GM18526 (cell line): ENCODE results near the gene CSNK1E.

Experiments used
- POLR2A ChIP-seq: IDR thresholded peaks from 3 replicates; pipeline ENCODE4 v1.6.1; 2011; ENCODE audit not compliant: insufficient read length; ENCODE audit errors: extremely low read depth

The CSNK1E gene

DNA sequence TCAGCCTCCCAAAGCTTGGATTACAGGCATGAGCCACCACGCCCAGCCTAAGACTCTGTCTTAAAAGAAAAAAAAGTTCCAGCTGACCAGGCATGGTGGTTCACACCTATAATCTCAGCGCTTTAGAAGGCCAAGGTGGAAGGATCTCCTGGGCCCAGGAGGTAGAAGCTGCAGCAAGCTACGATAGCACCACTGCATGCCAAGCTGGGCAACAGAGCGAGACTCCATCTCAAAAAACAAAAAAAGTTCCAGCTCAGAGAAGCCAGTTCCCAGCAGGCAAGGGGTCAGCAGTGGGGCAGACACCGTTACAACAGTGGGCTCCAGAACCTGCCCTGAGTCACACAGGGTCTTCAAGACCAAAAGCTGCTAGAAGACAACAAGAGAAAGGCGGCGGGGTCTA is 47.8 kb downstream of the CSNK1E start:
- no peak for TF ChIP-seq POLR2A

DNA sequence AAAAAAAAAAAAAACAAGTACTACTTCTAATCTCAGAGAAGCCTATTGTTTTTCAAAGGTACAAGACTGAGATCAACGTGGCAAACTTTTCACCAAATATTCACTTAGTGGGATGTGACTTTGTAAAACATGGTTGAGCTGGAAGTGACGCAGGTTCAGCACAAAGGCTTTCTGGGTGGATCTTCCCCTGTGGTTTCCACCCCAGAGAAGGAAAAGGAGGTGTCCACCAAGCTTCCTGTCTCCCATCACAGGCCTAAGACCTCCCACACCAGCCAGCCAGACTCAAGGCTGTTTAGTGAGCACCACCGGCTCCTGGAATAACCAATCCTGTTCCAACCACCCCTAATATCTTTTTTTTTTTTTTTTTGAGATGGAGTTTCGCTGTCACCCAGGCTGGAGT is 50.1 kb downstream of the CSNK1E start:
- no peak for TF ChIP-seq POLR2A

DNA sequence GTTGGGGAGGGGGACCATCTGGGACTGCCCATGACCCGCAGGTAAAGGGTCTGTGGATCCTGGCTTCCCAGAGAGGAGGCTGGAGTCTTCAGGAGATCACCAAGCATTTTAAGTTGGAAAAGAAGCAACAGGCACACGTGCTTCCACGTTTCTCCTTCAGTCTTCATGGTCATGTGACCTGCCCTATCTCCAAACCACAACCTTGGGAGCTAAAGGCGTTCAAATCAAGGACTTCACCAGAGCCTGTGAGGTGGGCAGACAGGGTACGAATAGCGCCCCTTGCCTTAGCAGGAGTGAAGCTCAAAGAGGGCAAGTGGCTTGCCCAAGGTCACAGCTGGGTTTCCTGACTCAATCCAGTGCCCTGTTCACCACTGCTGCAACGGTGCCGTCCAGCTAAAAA is 51.1 kb downstream of the CSNK1E start:
- TF ChIP-seq POLR2A: no peak

DNA sequence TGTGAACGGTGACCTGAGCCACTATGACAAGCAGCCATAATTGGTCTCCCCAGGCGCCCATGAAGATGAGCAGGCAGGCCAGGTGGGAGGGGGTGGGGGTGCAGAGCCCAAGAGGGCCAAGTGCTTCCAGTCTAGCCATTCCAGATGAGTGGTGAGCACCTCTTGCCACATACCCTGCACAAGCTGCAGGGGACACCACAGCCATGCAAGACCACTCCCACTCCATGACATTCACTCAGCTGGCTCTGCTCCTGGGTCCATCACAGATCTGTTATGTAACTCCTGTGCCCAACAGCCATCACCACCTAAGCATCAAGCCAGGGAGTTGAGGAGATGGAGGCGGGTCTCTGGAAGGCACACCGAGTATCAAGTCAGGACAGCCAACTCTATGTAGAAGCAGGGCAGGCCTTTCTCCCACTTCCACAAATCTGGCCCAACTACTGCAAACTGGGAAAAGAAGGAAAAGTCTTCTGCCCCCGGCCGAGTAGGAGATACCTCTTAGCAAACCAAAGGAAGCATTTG is 52.9 kb downstream of the CSNK1E start:
- no peak for TF ChIP-seq POLR2A

DNA sequence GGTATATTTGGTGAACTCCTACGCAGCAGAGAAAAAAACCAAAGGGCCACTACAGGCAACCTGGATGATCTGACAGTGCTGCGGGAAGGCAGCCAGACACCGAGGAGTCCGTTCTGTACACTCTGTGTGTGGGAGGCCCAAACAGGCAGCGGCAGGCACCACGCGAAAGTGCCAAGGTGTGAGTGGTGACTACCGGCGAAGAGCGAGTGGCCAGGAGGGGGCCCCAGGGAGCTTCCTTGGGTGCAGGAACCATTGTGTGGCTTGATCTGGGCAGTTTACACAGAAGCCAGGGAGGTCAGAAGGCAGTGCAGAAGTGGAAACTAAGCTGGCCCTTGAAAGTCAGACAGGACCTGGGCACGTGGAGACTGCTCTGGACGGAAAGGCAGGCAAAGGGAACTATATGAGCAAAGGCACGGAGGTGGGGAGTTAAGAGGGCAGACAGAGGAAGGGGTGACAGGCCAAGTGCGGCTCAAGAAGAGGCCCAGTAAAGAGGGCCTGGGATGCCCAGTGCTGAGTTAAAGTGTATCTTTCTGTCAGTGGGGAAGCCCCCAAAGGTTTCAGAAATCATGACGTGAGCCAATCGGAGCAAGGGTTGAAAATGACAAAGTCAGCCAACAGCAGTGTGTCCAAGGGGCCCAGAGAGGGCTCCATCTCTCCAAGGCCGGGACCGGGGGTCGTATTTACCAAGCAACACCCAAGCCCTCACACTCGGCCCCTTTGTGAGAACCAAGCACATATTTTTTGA is 55.0 kb downstream of the CSNK1E start:
- no peak for TF ChIP-seq POLR2A

DNA sequence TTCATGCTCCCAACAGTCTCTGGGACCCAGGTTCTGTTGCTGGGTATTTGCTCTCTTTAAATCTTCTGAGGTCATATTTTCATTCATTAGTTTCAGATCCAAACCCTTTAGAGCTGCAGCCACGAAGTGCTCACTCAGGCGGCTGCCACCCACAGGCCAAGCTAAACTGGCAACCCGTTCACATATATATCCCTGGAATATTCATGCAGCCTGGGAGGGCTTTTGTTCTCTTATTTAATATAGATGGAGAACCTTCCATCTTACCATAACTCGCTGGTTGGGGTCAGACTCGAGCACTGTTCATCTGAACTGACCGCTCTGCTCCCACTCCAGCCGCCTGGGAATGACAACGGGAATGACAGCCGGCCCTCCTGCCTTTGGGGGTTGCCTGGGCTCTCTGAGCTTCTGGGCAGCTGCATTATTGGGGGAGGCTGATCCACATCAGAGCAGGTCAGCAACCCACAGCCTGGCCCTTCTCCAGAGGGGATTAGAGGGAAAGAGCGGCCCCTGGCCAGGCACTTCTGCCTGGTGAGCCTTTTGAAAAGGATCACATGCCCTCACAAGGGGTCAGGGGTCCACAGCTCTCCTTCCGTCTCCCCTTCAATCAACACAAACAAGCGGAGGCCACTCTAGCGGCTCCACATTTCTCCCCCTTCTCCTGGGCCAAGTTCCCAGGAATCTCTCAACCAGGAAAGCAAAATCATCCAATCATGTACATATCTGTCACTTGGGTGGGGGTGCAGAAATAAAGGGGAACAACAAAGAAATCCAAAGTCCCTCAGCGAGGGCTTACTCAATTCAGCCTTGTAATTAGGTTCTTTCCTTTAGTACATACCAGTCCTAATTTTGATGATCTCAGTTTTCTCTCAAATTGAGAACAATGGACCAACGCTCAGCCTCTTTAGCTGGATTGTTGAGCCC is 56.2 kb downstream of the CSNK1E start:
- no peak for TF ChIP-seq POLR2A

DNA sequence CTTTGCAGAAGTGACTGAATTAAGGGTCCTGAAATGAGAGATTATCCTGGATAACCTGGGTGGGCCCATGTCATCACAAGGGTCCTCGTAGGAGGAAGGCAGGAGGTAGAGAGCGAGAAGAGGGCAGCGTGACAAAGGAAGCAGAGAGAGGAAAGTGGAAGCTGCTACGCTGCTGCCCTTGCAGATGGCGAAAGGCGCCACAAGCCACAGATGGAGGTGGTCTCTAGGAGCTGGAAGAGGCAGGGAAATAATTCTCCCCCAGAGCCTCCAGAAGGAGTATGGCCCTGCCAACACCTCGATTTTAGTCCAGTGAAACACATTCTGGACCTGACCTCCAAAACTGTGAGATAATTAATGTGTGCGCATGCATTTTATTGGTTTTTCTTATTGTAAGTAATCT is 57.9 kb downstream of the CSNK1E start:
- TF ChIP-seq POLR2A: no peak

DNA sequence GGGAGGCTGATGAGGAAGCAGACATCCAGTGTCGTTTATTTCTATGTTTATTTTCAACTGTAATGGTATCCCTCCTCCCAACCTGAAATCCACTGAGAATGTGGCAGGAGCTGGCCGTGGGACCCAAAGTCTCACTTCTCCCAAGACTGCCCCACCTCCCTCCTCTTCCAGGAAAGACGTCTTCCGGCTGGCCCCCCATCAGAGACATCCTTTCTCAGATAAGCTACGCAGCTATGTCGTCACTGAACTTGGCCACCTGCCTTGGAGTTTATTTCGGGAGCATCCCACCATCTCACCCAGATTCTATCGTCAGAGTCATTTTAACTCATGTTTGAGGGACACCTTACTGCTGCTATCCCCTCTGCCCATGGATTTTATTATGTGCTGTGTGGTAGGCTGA is 58.3 kb downstream of the CSNK1E start:
- no peak for TF ChIP-seq POLR2A

DNA sequence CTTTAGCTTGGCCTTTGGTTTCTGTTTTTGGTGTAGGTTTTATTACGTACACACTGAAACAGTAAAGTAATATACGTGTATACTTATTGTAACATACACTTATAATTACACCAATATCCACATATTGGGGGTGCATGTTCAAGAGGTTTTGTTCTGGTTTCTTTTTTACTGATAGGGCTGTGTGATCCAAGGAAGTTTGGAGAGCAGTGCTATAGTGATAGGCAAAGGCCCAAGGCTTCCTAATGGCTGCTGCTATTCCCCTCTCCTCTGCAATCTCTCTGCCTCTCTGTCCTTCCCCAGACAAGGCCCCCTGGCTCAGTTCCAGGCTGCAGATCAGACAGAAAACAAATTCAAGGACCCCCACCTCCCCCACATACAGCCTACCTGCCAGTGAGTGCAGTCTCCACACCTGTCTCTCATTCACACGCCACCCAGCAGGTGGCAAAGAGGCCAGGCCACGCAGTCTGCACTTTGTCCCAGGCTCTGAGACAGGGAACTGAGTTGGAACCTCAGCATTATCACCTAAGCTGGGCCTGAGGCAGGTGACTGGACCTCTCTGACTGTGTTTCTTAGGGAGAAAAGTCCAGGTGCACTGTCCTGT is 59.5 kb downstream of the CSNK1E start:
- no peak for TF ChIP-seq POLR2A

DNA sequence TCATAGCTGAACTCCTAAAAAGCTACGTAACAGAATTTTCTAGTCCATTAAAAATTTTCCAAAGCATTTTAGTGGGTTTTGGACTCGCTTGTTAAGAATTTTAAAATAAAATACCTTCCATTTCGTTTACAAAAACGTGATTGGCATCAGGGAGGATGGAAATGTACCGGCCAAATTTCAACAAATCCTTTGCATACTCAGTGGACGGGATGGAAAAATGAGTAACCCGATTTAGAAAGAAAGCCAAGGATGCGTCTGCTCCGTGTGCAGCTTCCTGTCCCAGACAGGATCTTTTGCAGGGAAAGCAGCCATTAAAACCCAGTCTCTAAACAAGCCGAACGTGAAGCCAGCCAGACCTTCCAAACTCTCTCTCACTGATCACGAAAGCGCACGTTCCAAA is 60.1 kb downstream of the CSNK1E start:
- no peak for TF ChIP-seq POLR2A

DNA sequence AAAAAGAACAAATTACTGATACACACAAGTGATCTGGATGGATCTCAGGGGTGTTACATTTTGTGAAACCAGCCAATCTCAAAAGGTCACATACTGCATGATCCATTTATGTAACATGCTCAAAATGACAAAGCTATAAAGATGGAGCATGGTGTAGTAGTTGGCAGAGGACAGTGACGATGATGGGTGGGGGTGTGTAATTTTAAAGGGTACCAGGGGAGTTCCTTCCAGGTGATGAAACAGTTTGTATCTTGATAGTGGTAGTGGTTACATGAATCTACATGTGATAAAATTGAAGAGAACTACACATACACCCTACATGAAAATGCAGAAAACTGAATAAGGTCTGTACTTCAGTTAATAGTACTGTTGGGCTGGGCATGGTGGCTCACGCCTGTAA is 61.5 kb downstream of the CSNK1E start:
- no peak for TF ChIP-seq POLR2A

DNA sequence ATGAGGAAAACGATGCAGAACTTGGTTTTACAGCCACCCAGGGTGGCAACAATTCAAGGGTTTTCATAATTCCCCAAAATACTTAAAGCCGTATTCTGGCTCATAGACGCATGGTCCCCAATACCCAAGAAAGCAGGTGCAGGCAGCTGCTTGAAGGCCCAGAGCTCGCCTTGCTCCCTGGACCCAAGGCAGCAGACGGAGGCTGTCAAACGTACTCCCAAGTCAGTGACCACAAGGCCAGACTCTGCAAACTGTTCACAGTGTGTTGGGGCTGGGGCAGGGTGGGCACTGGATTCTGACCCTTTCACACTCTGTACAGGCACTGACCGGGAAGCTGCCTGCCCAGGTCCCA is 65.9 kb downstream of the CSNK1E start:
- TF ChIP-seq POLR2A: no peak

DNA sequence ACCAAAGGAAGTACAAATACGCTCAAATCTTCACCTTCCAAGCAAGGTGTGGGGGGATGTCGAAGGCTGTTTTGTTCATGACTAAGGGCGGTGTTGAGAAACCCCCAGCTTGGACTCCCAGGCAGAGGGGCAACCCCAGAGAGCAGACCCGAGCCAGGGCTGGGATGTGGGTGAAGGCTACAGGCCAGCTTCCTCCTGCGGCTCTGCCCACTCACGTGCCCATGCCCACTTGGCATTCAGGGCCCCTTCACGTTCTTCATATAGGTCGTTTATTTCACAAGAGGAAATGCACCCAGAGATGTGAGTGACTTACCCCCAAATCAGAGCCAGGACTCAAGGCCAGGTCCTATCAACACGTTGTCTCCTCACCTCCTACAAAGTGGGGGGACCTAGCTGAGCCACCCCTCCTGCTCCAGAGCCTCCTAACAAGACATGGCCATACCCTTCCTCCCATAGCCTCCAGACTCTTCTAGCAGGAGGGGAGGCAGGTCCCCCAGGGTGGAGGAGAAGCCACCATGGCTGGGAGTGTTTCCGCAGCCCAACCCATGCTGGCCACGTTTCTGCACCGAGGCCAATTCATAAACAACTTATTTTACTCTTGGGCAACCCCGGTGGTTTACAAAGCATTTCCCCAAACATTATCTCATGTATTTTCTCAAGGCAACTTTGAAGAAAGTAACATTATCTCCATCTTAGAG is 66.4 kb downstream of the CSNK1E start:
- no peak for TF ChIP-seq POLR2A

DNA sequence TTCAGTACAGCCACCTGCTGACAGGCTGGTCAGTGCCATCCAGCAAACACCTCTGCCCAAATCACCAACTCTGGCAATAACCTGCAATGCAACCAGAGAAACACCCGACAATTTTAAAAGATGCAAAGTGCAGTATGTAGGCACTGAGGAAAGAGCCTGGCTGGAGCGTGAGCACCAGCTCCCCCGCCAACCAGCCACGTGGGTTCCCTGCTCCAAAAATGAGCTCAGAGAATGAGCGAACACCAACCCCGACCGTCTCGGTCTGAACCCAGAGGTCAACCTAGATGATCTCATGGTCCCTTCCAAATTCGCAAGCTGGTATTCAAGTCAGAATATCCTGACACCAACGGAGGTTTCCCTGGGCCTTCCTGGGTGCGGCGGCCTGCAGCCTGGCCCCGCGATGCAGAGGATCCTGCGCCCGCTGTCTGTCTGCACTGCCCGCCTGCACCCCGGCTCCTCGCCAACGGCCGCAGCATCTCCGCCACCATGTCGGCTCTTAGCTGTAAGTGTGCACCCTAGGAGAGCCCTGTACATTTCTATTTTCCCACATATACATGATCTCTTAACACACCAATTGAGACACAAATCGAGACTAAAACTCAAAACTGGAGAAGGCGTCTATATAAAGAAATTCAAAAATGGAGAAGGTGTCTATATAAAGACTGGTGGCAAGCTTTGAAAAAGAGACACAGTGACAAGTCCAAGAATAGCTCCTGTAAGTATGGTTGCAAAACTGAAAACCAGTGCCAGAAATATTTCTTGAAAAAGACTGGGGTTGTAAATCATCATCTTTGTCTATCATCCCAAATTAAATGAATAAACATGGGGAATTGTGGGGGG is 67.2 kb downstream of the CSNK1E start:
- TF ChIP-seq POLR2A: no peak

DNA sequence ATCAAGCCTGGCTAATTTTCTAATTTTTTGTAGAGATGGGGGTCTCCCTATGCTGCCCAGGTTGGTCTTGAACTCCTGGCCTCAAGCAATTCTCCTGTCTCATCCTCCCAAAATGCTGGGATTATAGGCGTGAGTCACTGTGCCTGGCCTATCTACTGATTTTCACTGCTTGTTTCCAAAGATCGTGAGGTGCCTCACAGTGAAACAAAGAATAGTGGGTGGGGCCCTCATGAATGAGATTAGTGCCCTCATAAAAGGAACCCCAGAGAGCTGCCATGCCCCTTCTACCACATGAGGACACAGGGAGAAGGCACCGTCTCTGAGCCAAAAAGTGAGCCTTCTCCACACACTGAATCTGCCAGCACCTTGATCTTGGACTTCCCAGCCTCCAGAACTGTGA is 67.9 kb downstream of the CSNK1E start:
- TF ChIP-seq POLR2A: no peak

DNA sequence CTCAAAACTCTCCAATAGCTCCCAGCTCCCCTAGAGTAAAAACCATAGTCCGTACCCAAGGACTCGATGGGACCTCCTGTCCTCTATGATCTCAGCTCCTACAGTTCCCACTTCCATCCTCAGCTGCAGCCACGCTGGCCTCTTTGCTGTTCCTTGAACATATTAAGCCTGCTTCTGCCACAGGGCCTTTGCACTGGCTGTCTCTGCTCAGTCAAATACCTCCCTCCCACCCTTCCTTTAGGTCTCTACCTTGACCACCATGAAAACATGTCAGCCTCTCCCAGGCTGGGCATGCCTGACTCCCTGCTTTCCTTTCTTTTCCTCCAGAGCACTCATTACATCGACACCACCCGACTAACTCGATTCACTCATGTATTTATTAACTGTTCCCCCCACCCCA is 69.0 kb downstream of the CSNK1E start:
- TF ChIP-seq POLR2A: no peak
